ENCODE measurements around the gene TLR6.
A peak's percentile ranks its signal among the peaks of the same experiment; 100 is the strongest.

Gene TLR6

GRCh38 chr4:38873290-38873944, 16.8 kb upstream of the TLR6 start:
- Histone ChIP-seq H3K27me3 (ENCODE audit: insufficient read depth, insufficient read length) (no peaks in the 10 kb centered on the region), H3K36me3 (ENCODE audit: insufficient read depth, insufficient read length, low read length) (peaks cover 52% of the 10 kb centered on the region), H3K4me3 (ENCODE audit: insufficient read length, low read depth) (no peak overlapping the region), H3K9ac (ENCODE audit: insufficient read length, low read depth) (no peak overlapping the region), H3K9me3 (ENCODE audit: insufficient read depth, low read length) (peaks cover 5% of the 10 kb centered on the region; the same call in 1 of the 2 replicates), H3K4me1 (ENCODE audit: insufficient read depth, insufficient read length) (peaks cover 3% of the 10 kb centered on the region)
- no peak for DNase-seq (ENCODE audit: low read depth, low spot score)
- no peak for TF ChIP-seq SUZ12 (IDR thresholded peaks at IDR 0.05; ENCODE audit: extremely low read depth, insufficient read depth, insufficient read length)
- no peak for TF ChIP-seq ZNF274 (IDR thresholded peaks at IDR 0.05; ENCODE audit: low read depth, low read length)
- no peak for TF ChIP-seq YY1 (IDR thresholded peaks at IDR 0.05; ENCODE audit: insufficient read depth, insufficient read length)

- Histone ChIP-seq H3K36me3 (ENCODE audit: insufficient read depth, insufficient read length, low read length) (peaks cover 46% of the 10 kb centered on the region), H3K4me1 (ENCODE audit: insufficient read depth, insufficient read length) (peaks cover 3% of the 10 kb centered on the region), H3K9me3 (ENCODE audit: insufficient read depth, low read length) (peaks cover 5% of the 10 kb centered on the region; the same call in 1 of the 2 replicates), H3K4me3 (ENCODE audit: insufficient read length, low read depth) (no peak overlapping the region), H3K9ac (ENCODE audit: insufficient read length, low read depth) (no peak overlapping the region), H3K27me3 (ENCODE audit: insufficient read depth, insufficient read length) (no peaks in the 10 kb centered on the region)
- DNase-seq (ENCODE audit: low read depth, low spot score) = no peak
- no peak for TF ChIP-seq YY1 (IDR thresholded peaks at IDR 0.05; ENCODE audit: insufficient read depth, insufficient read length)
- TF ChIP-seq SUZ12 (IDR thresholded peaks at IDR 0.05; ENCODE audit: extremely low read depth, insufficient read depth, insufficient read length) = no peak
- no peak for TF ChIP-seq ZNF274 (IDR thresholded peaks at IDR 0.05; ENCODE audit: low read depth, low read length)
Observed at GRCh38 chr4:38872620-38873019, 16.0 kb upstream of the TLR6 start.

- no peak overlapping the region for H3K4me3 ChIP-seq (ENCODE audit: insufficient read length, low read depth)
- no peak for TF ChIP-seq ZNF274 (IDR thresholded peaks at IDR 0.05; ENCODE audit: low read depth, low read length)
- no peak for TF ChIP-seq YY1 (IDR thresholded peaks at IDR 0.05; ENCODE audit: insufficient read depth, insufficient read length)
- no peaks in the 10 kb centered on the region for H3K27me3 ChIP-seq (ENCODE audit: insufficient read depth, insufficient read length)
- H3K9me3 ChIP-seq (ENCODE audit: insufficient read depth, low read length) = 0 out of 2 replicates have a peak, but pooled peaks cover under 1% of the 10 kb centered on the region
- peaks cover 3% of the 10 kb centered on the region for H3K4me1 ChIP-seq (ENCODE audit: insufficient read depth, insufficient read length)
- no peak for DNase-seq (ENCODE audit: low read depth, low spot score)
- H3K9ac ChIP-seq (ENCODE audit: insufficient read length, low read depth) = no peak overlapping the region
- H3K36me3 ChIP-seq (ENCODE audit: insufficient read depth, insufficient read length, low read length) = peaks cover 38% of the 10 kb centered on the region
Observed at GRCh38 chr4:38871593-38871992, 15.0 kb upstream of the TLR6 start.

GRCh38 chr4:38870098-38870808, 13.6 kb upstream of the TLR6 start:
- no peak for DNase-seq (ENCODE audit: low read depth, low spot score)
- Histone ChIP-seq H3K9ac (ENCODE audit: insufficient read length, low read depth) (no peak overlapping the region), H3K4me1 (ENCODE audit: insufficient read depth, insufficient read length) (peaks cover 3% of the 10 kb centered on the region), H3K4me3 (ENCODE audit: insufficient read length, low read depth) (no peak overlapping the region), H3K9me3 (ENCODE audit: insufficient read depth, low read length) (no peaks in the 10 kb centered on the region), H3K27me3 (ENCODE audit: insufficient read depth, insufficient read length) (no peaks in the 10 kb centered on the region), H3K36me3 (ENCODE audit: insufficient read depth, insufficient read length, low read length) (peaks cover 38% of the 10 kb centered on the region)
- TF ChIP-seq SUZ12 (IDR thresholded peaks at IDR 0.05; ENCODE audit: extremely low read depth, insufficient read depth, insufficient read length) (no peak), ZNF274 (IDR thresholded peaks at IDR 0.05; ENCODE audit: low read depth, low read length) (no peak), YY1 (IDR thresholded peaks at IDR 0.05; ENCODE audit: insufficient read depth, insufficient read length) (no peak)

GRCh38 chr4:38869511-38869910, 12.9 kb upstream of the TLR6 start:
- Histone ChIP-seq H3K27me3 (ENCODE audit: insufficient read depth, insufficient read length) (no peaks in the 10 kb centered on the region), H3K4me3 (ENCODE audit: insufficient read length, low read depth) (no peak overlapping the region), H3K36me3 (ENCODE audit: insufficient read depth, insufficient read length, low read length) (peaks cover 38% of the 10 kb centered on the region), H3K9me3 (ENCODE audit: insufficient read depth, low read length) (no peaks in the 10 kb centered on the region), H3K4me1 (ENCODE audit: insufficient read depth, insufficient read length) (peaks cover 3% of the 10 kb centered on the region), H3K9ac (ENCODE audit: insufficient read length, low read depth) (no peak overlapping the region)
- TF ChIP-seq ZNF274 (IDR thresholded peaks at IDR 0.05; ENCODE audit: low read depth, low read length) (no peak), SUZ12 (IDR thresholded peaks at IDR 0.05; ENCODE audit: extremely low read depth, insufficient read depth, insufficient read length) (no peak)
- DNase-seq (ENCODE audit: low read depth, low spot score) = no peak

- peaks cover 34% of the 10 kb centered on the region for H3K36me3 ChIP-seq (ENCODE audit: insufficient read depth, insufficient read length, low read length)
- peak overlapping the region; percentile 88 for H3K9ac ChIP-seq (ENCODE audit: insufficient read length, low read depth)
- peaks cover 3% of the 10 kb centered on the region for H3K4me1 ChIP-seq (ENCODE audit: insufficient read depth, insufficient read length)
- peak overlapping the region; percentile 74 for H3K4me3 ChIP-seq (ENCODE audit: insufficient read length, low read depth)
- H3K9me3 ChIP-seq (ENCODE audit: insufficient read depth, low read length) = no peaks in the 10 kb centered on the region
- TF ChIP-seq ZNF274 (IDR thresholded peaks at IDR 0.05; ENCODE audit: low read depth, low read length) = no peak
- TF ChIP-seq YY1 (IDR thresholded peaks at IDR 0.05; ENCODE audit: insufficient read depth, insufficient read length) = no peak
- TF ChIP-seq SUZ12 (IDR thresholded peaks at IDR 0.05; ENCODE audit: extremely low read depth, insufficient read depth, insufficient read length) = no peak
- H3K27me3 ChIP-seq (ENCODE audit: insufficient read depth, insufficient read length) = no peaks in the 10 kb centered on the region
- DNase-seq (ENCODE audit: low read depth, low spot score) = no peak
Observed at GRCh38 chr4:38868059-38868960, 11.7 kb upstream of the TLR6 start.
